Caco-2 (cell line): ENCODE results near the gene PHF13. TPM values are rescaled to one million over a fixed set of nuclear protein-coding genes. Genes with fewer than 3 reads are reported as not detected.

Experiments
- BruUV-seq: library from RNA; stranded (reverse); fragments of 400-500 nt; replicated peaks from 2 replicates; lab custom pipeline; 2021; lab: Mats Ljungman, UMichigan
- CTCF ChIA-PET: fragments of 300-600 bp; sonication (Branson Sonifier 250); formaldehyde crosslinking; loops from one replicate; lab custom pipeline; 2022; ENCODE audit warnings: antibody characterized with exemption; lab: Charles Lee
- POLR2A ChIA-PET: fragments of 300-600 bp; sonication (Branson Sonifier 250); formaldehyde crosslinking; loops from one replicate; lab custom pipeline; 2022; ENCODE audit warnings: antibody characterized with exemption; lab: Charles Lee
- DNase-seq, 2 experiments: peaks; one replicate each; pipeline versions ENCODE4 v3.0.0 to v3.0.0-alpha.2; 2020 to 2022
- H3K27me3 ChIP-seq: replicated peaks from 2 replicates; pipeline ENCODE4 v1.6.0; 2011; ENCODE audit warnings: low read length; ENCODE audit not compliant: control insufficient read depth, insufficient read depth
- H3K36me3 ChIP-seq: 2 replicates; pipeline ENCODE4 v1.5.1; 2011; ENCODE audit warnings: low read length; ENCODE audit not compliant: control insufficient read depth, insufficient read depth
- H3K4me1 ChIP-seq: fragments of 250-450 bp; sonication (Bioruptor Pico); 2 replicates; pipeline ENCODE4 v1.5.1; 2020; ENCODE audit warnings: mild to moderate bottlenecking
- H3K4me3 ChIP-seq: 2 replicates; pipeline ENCODE4 v1.5.1; 2011; ENCODE audit warnings: low read depth, mild to moderate bottlenecking, control low read depth, low read length
- H3K9me3 ChIP-seq: fragments of 250-450 bp; sonication (Bioruptor Pico); 2 replicates; pipeline ENCODE4 v1.5.1; 2020; ENCODE audit warnings: mild to moderate bottlenecking, moderate library complexity
- H3K27ac Mint-ChIP-seq: one replicate; pipeline ENCODE4 v1.8.0; 2022; ENCODE audit warnings: mixed read lengths; ENCODE audit not compliant: unreplicated experiment
- H3K27me3 Mint-ChIP-seq: one replicate; pipeline ENCODE4 v1.8.0; 2022; ENCODE audit warnings: mixed read lengths; ENCODE audit not compliant: insufficient read depth, unreplicated experiment
- H3K36me3 Mint-ChIP-seq: one replicate; pipeline ENCODE4 v1.8.0; 2022; ENCODE audit warnings: mild to moderate bottlenecking, mixed read lengths; ENCODE audit not compliant: insufficient read depth, unreplicated experiment
- H3K4me1 Mint-ChIP-seq: one replicate; pipeline ENCODE4 v1.8.0; 2022; ENCODE audit warnings: low read depth, mixed read lengths; ENCODE audit not compliant: unreplicated experiment
- H3K4me3 Mint-ChIP-seq: one replicate; pipeline ENCODE4 v1.8.0; 2022; ENCODE audit warnings: mild to moderate bottlenecking, moderate library complexity, mixed read lengths; ENCODE audit not compliant: unreplicated experiment
- H3K9me3 Mint-ChIP-seq: one replicate; pipeline ENCODE4 v1.8.0; 2022; ENCODE audit warnings: mixed read lengths; ENCODE audit not compliant: unreplicated experiment
- CTCF ChIP-seq, 2 experiments: fragments of 200-600 bp in 1 of 2; IDR thresholded peaks; 1 replicate in 1 of 2; 2 replicates in 1 of 2; pipeline versions ENCODE4 v1.5.1 to v1.8.0; 2011 to 2022; ENCODE audit warnings: antibody characterized with exemption in 1 of 2, control low read depth in 1 of 2, inconsistent platforms in 1 of 2, low read depth in 1 of 2, low read length in 1 of 2, mild to moderate bottlenecking in 1 of 2, moderate library complexity in 1 of 2; ENCODE audit not compliant: insufficient read depth in 1 of 2, severe bottlenecking in 1 of 2, unreplicated experiment in 1 of 2
- intact Hi-C: fragments of 100-400 bp; cut with micrococcal nuclease; formaldehyde crosslinking; loops from one replicate; pipeline ENCODE4 v1.10.0; 2022; ENCODE audit not compliant: unreplicated experiment
- total RNA-seq: library from RNA; stranded (reverse); gene quantifications from 2 replicates; pipeline ENCODE4 v1.2.3, GENCODE V29; 2022

Gene PHF13
- total RNA-seq, 1 experiment from 2014 or later: 21.8 TPM

- H3K9me3 ChIP-seq: no peaks in the 10 kb centered on the region
- BruUV-seq: no TSS peak
- Mint-ChIP-seq H3K27me3 (peaks cover 11% of the 10 kb centered on the region), H3K27ac (no peak overlapping the region), H3K4me3 (no peak overlapping the region), H3K36me3 (no peaks in the 10 kb centered on the region), H3K4me1 (no peaks in the 10 kb centered on the region), H3K9me3 (no peaks in the 10 kb centered on the region)
- H3K36me3 ChIP-seq: no peaks in the 10 kb centered on the region
- intact Hi-C loops: no loop called here
- H3K4me1 ChIP-seq: no peaks in the 10 kb centered on the region
- no peaks in the 10 kb centered on the region for H3K27me3 ChIP-seq
- CTCF ChIA-PET: no interaction called here
- no peak overlapping the region for H3K4me3 ChIP-seq
- no peak for DNase-seq
- no peak for TF ChIP-seq CTCF (IDR thresholded peaks at IDR 0.05; ENCODE audit: insufficient read depth in 1 of 2, low read depth in 1 of 2, low read length in 1 of 2, severe bottlenecking in 1 of 2, unreplicated experiment in 1 of 2)
- POLR2A ChIA-PET: no interaction called here
These were observed 42.5 kb upstream of the PHF13 start for GRCh38 chr1:6570987-6571386.

- no peak for TF ChIP-seq CTCF (IDR thresholded peaks at IDR 0.05; ENCODE audit: insufficient read depth in 1 of 2, low read depth in 1 of 2, low read length in 1 of 2, severe bottlenecking in 1 of 2, unreplicated experiment in 1 of 2)
- no peak for DNase-seq
- H3K9me3 Mint-ChIP-seq: no peaks in the 10 kb centered on the region
- no peak overlapping the region for H3K4me3 Mint-ChIP-seq
- H3K27me3 Mint-ChIP-seq: peaks cover 11% of the 10 kb centered on the region
- no peak overlapping the region for H3K4me3 ChIP-seq
- no peaks in the 10 kb centered on the region for H3K36me3 ChIP-seq
- H3K4me1 ChIP-seq: no peaks in the 10 kb centered on the region
- no peaks in the 10 kb centered on the region for H3K27me3 ChIP-seq
- intact Hi-C loops: no loop called here
- H3K4me1 Mint-ChIP-seq: no peaks in the 10 kb centered on the region
- H3K27ac Mint-ChIP-seq: no peak overlapping the region
- H3K9me3 ChIP-seq: no peaks in the 10 kb centered on the region
- H3K36me3 Mint-ChIP-seq: no peaks in the 10 kb centered on the region
- ChIA-PET POLR2A (no interaction called here), CTCF (interaction anchor here (0.7 kb wide), 1 partner anchor 334 kb away, joined by 5 read pairs; no protein-coding TSS in a partner anchor)
- no TSS peak for BruUV-seq
These were observed 40.7 kb upstream of the PHF13 start for GRCh38 chr1:6572653-6573383.

- ChIA-PET POLR2A (no interaction called here), CTCF (no interaction called here)
- H3K9me3 ChIP-seq: no peaks in the 10 kb centered on the region
- H3K36me3 Mint-ChIP-seq: no peaks in the 10 kb centered on the region
- peaks cover 6% of the 10 kb centered on the region for H3K27me3 Mint-ChIP-seq
- no TSS peak for BruUV-seq
- no peak overlapping the region for H3K4me3 Mint-ChIP-seq
- H3K4me3 ChIP-seq: no peak overlapping the region
- DNase-seq: no peak
- H3K9me3 Mint-ChIP-seq: no peaks in the 10 kb centered on the region
- no peaks in the 10 kb centered on the region for H3K27me3 ChIP-seq
- no peaks in the 10 kb centered on the region for H3K36me3 ChIP-seq
- 0 out of 2 replicates have a peak, but pooled peaks cover under 1% of the 10 kb centered on the region for H3K4me1 ChIP-seq
- intact Hi-C loops: no loop called here
- no peak for TF ChIP-seq CTCF (IDR thresholded peaks at IDR 0.05; ENCODE audit: insufficient read depth in 1 of 2, low read depth in 1 of 2, low read length in 1 of 2, severe bottlenecking in 1 of 2, unreplicated experiment in 1 of 2)
- no peak overlapping the region for H3K27ac Mint-ChIP-seq
- H3K4me1 Mint-ChIP-seq: no peaks in the 10 kb centered on the region
These were observed 39.4 kb upstream of the PHF13 start for GRCh38 chr1:6574025-6574620.
